GM12878 (cell line): ENCODE measurements around the gene FOXO3. TPM values are rescaled to one million over a fixed set of nuclear protein-coding genes. Genes with fewer than 3 reads are reported as not detected.

Source experiments
- ATAC-seq: fragments of 200-7000 bp; cut with Tn5 transposase; 3 replicates; pipeline ENCODE4 v1.9.1; 2020; ENCODE audit warnings: mild to moderate bottlenecking, moderate library complexity
- BruUV-seq: library from RNA; stranded (reverse); fragments of 400-500 nt; replicated peaks from 2 replicates; lab custom pipeline; 2021; lab: Mats Ljungman, UMichigan
- CTCF ChIA-PET: fragments of 300-600 bp; sonication (Branson Sonifier 250); formaldehyde crosslinking; extraction: SDS; loops from one replicate; lab custom pipeline; 2021; ENCODE audit warnings: inconsistent platforms; lab: Yijun Ruan, JAX
- POLR2A ChIA-PET: fragments of 350-600 bp; formaldehyde crosslinking; extraction: SDS; loops from one replicate; lab custom pipeline; 2021; ENCODE audit warnings: inconsistent platforms; lab: Charles Lee
- RAD21 ChIA-PET: fragments of 300-600 bp; sonication (Branson Sonifier 250); formaldehyde crosslinking; loops from one replicate; lab custom pipeline; 2023; ENCODE audit warnings: antibody characterized with exemption; ENCODE audit not compliant: unreplicated experiment; lab: Charles Lee
- SMC1A ChIA-PET: fragments of 300-600 bp; sonication (Branson Sonifier 250); formaldehyde crosslinking; loops from one replicate; lab custom pipeline; 2023; ENCODE audit not compliant: unreplicated experiment, uncharacterized antibody; lab: Charles Lee
- DNase-seq: peaks from one replicate; pipeline ENCODE4 v3.0.0-alpha.2; 2011; ENCODE audit warnings: low read depth, low spot score
- FAIRE-seq: peaks from 3 replicates; lab custom pipeline; 2011; peaks lifted over from hg19 to GRCh38; lab: Jason Lieb, UNC
- H2AFZ ChIP-seq: 2 replicates; pipeline ENCODE4 v1.6.0; 2011; ENCODE audit warnings: low read depth, low read length, control low read depth; ENCODE audit not compliant: control insufficient read depth
- H3K27ac ChIP-seq: 2 replicates; pipeline ENCODE4 v1.5.1; 2011; ENCODE audit warnings: control low read depth; ENCODE audit not compliant: control insufficient read depth, insufficient read depth
- H3K27me3 ChIP-seq, 2 experiments: replicated peaks in 1 of 2; 2 replicates each; pipeline versions ENCODE4 v1.6.0 to v1.6.1; 2011; ENCODE audit warnings: low read length in 1 of 2; ENCODE audit not compliant: control insufficient read depth in 2 of 2, insufficient read depth in 2 of 2
- H3K36me3 ChIP-seq, 2 experiments: 2 replicates each; pipeline ENCODE4 v1.5.1; 2011; ENCODE audit warnings: low read length in 1 of 2; ENCODE audit not compliant: control insufficient read depth in 2 of 2, insufficient read depth in 2 of 2
- H3K4me1 ChIP-seq: 2 replicates; pipeline ENCODE4 v1.6.1; 2011; ENCODE audit warnings: mild to moderate bottlenecking, low read length, moderate library complexity, mixed read lengths; ENCODE audit not compliant: control insufficient read depth, insufficient read depth
- H3K4me2 ChIP-seq: 2 replicates; pipeline ENCODE4 v1.6.0; 2011; ENCODE audit warnings: control low read depth; ENCODE audit not compliant: control insufficient read depth, insufficient read depth
- H3K4me3 ChIP-seq: fragments of 200-600 bp; sonication (generic); 2 replicates; pipeline ENCODE4 v1.5.1; 2016
- H3K79me2 ChIP-seq: 2 replicates; pipeline ENCODE4 v1.6.0; 2011; ENCODE audit warnings: low read length; ENCODE audit not compliant: control insufficient read depth, insufficient read depth
- H3K9ac ChIP-seq: 2 replicates; pipeline ENCODE4 v1.8.0; 2011; ENCODE audit warnings: low read length, control low read depth, mixed read lengths; ENCODE audit not compliant: control insufficient read depth, insufficient read depth
- H3K9me3 ChIP-seq: replicated peaks from 3 replicates; pipeline ENCODE4 v1.5.1; 2011; ENCODE audit warnings: mild to moderate bottlenecking, low read length; ENCODE audit not compliant: control insufficient read depth, insufficient read depth
- H4K20me1 ChIP-seq: 2 replicates; pipeline ENCODE4 v1.6.0; 2011; ENCODE audit not compliant: control insufficient read depth, insufficient read depth
- FOS ChIP-seq: IDR thresholded peaks from 3 replicates; pipeline ENCODE4 v1.6.1; 2011; ENCODE audit warnings: borderline replicate concordance; ENCODE audit not compliant: insufficient read length; ENCODE audit errors: extremely low read depth
- LARP7 ChIP-seq: fragments of 450-650 bp; IDR thresholded peaks from 2 replicates; pipeline ENCODE4 v1.6.1; 2017; ENCODE audit warnings: mild to moderate bottlenecking
- SIN3A ChIP-seq: IDR thresholded peaks from 2 replicates; pipeline ENCODE4 v1.6.1; 2012; ENCODE audit warnings: low read depth, low read length, improper control_type of control experiment
- SIX5 ChIP-seq: IDR thresholded peaks from 2 replicates; pipeline ENCODE4 v1.6.1; 2011; ENCODE audit warnings: mild to moderate bottlenecking, low read depth, low read length, moderate library complexity; ENCODE audit not compliant: severe bottlenecking
- SUZ12 ChIP-seq: fragments of 200-600 bp; sonication (generic); IDR thresholded peaks from one replicate; pipeline ENCODE4 v1.6.1; 2018; ENCODE audit warnings: antibody characterized with exemption, mild to moderate bottlenecking; ENCODE audit not compliant: unreplicated experiment
- TAF1 ChIP-seq: IDR thresholded peaks from 2 replicates; pipeline ENCODE4 v1.6.1; 2011; ENCODE audit warnings: mild to moderate bottlenecking, low read depth, low read length, borderline replicate concordance
- ZBED1 ChIP-seq: IDR thresholded peaks from 2 replicates; pipeline ENCODE4 v1.6.1; 2016; ENCODE audit warnings: borderline replicate concordance
- WGBS: methylation state at CpG from one replicate; pipeline ENCODE4 v1.1.6; 2016; ENCODE audit warnings: low lambda C conversion rate; ENCODE audit not compliant: insufficient replicate concordance, insufficient coverage; ENCODE audit errors: missing lambda C conversion rate; 5-methylcytosine and 5-hydroxymethylcytosine counted together
- in situ Hi-C: fragments of 300-500 bp; cut with MboI; formaldehyde crosslinking; loops from 9 replicates; pipeline ENCODE4 v1.14.3; 2018; ENCODE audit warnings: mixed read lengths
- intact Hi-C: fragments of 100-400 bp; cut with micrococcal nuclease; formaldehyde crosslinking; loops from one replicate; pipeline ENCODE4 v1.14.2; 2022; ENCODE audit not compliant: unreplicated experiment
- polyA plus RNA-seq, 11 experiments: library from polyadenylated mRNA; depleted of rRNA in 4 of 11; unstranded in 6 of 11; stranded (reverse) in 5 of 11; fragments of >200 nt; fragmentation: Nextera tagmentation in 4 of 11; fragmentation: Illumina TruSeq in 1 of 11; extraction: Ambion mirVana in 4 of 11; extraction: Trizol in 1 of 11; gene quantifications; 1 replicate in 1 of 11; 2 replicates in 10 of 11; pipeline versions ENCODE4 v1.2.1 to v1.2.3, GENCODE V29; 2011 to 2016; ENCODE audit warnings: inconsistent platforms in 2 of 11, missing spikeins in 2 of 11, low read depth in 1 of 11
- total RNA-seq, 4 experiments: library from RNA; depleted of rRNA in 3 of 4; stranded (reverse); fragments of >200 nt in 3 of 4; fragmentation: Illumina TruSeq in 1 of 4; extraction: Trizol in 1 of 4; gene quantifications; 2 replicates each; pipeline versions ENCODE4 v1.2.1 to v1.2.3, GENCODE V29; 2013 to 2021
- TF ChIP-seq, protein P1 (sequence below): IDR thresholded peaks from 2 replicates; pipeline ENCODE4 v1.6.1; 2012; ENCODE audit warnings: low read length, inconsistent platforms

The FOXO3 gene
- total and polyA plus RNA-seq, 10 of the 15 experiments (the other 5 are each of a cell fraction or from before 2014, with no cell fraction given) = 0.82 to 4.5 (median 1.7) TPM

DNA sequence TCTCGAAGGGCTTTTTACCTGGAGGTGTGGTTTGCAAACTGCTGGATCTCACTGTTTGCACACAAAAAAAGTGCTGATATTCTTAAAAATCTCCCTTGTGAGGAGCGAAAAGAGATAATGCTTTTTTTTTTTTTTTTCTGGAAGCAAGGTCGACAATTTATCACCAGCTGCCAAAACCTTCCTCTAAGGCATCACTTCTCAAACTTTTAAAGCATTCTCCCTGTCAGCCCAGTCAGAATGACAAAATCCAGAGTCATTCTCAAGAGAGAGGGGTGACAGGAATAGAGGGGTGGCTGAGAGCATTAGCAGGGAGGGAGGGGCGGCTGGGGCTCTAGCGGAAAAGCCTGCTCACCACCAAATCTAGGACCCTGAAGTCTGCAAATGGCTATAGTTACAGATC lies 150.4 kb downstream of the FOXO3 start:
- ATAC-seq (no peak), FAIRE-seq (no peak), DNase-seq (no peak)
- Histone ChIP-seq H3K4me1 (no peaks in the 10 kb centered on the region), H3K36me3 (no peaks in the 10 kb centered on the region), H3K27me3 (peaks cover 1 to 3% of the 10 kb centered on the region in 2 experiments; a peak in 3 of 4 replicates), H3K9me3 (no peaks in the 10 kb centered on the region; the same call in 2 of the 3 replicates), H3K4me2 (no peak overlapping the region), H3K27ac (no peak overlapping the region), H2AFZ (no peak overlapping the region), H3K4me3 (no peak overlapping the region), H3K79me2 (no peaks in the 10 kb centered on the region), H4K20me1 (no peaks in the 10 kb centered on the region), H3K9ac (no peak overlapping the region)
- 45% methylated on average over 4 of the region's 5 CpGs for WGBS
- intact Hi-C loops = no loop called here
- ChIA-PET RAD21 (no interaction called here), SMC1A (interaction anchor here (0.7 to 1.0 kb wide), 3 partner anchors 19 to 145 kb away, joined by 3 to 4 read pairs (median 3); no protein-coding TSS in a partner anchor), POLR2A (no interaction called here), CTCF (no interaction called here)
- in situ Hi-C loops = no loop called here
- no TSS peak for BruUV-seq
- TF ChIP-seq FOS (no peak), SUZ12 (no peak), SIX5 (no peak), SIN3A (no peak), ZBED1 (no peak), TAF1 (no peak), LARP7 (no peak)
- TF ChIP-seq, protein P1, sequence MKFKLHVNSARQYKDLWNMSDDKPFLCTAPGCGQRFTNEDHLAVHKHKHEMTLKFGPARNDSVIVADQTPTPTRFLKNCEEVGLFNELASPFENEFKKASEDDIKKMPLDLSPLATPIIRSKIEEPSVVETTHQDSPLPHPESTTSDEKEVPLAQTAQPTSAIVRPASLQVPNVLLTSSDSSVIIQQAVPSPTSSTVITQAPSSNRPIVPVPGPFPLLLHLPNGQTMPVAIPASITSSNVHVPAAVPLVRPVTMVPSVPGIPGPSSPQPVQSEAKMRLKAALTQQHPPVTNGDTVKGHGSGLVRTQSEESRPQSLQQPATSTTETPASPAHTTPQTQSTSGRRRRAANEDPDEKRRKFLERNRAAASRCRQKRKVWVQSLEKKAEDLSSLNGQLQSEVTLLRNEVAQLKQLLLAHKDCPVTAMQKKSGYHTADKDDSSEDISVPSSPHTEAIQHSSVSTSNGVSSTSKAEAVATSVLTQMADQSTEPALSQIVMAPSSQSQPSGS = no peak
